CD4-positive, alpha-beta T cell treated with Interleukin-15 for 4 hours (primary cell): ENCODE results near the gene DCD.
"Not testable (repeated sequence)": the region's sequence is repeated elsewhere in the genome, so short reads cannot be mapped to it uniquely, and the experiment has no call there.

ENCODE experiments used
- DNase-seq: peaks from one replicate; pipeline ENCODE4 v3.0.0-alpha.2; 2020; ENCODE audit warnings: low spot score

The DCD gene

GRCh38 chr12:54653025-54653424, 4.9 kb upstream of the DCD start:
- no peak for DNase-seq

- no peak for DNase-seq
Observed at GRCh38 chr12:54650889-54651288, 2.7 kb upstream of the DCD start.

GRCh38 chr12:54650409-54650808, 2.2 kb upstream of the DCD start:
- DNase-seq: no peak

GRCh38 chr12:54649825-54650224, 1.7 kb upstream of the DCD start:
- no peak for DNase-seq

GRCh38 chr12:54641554-54641953, 6.6 kb downstream of the DCD start:
- no peak for DNase-seq

- no peak for DNase-seq
Observed at GRCh38 chr12:54641089-54641488, 7.1 kb downstream of the DCD start.

- DNase-seq: not testable (repeated sequence)
Observed at GRCh38 chr12:54639112-54639511, 9.1 kb downstream of the DCD start.

- DNase-seq: no peak
Observed at GRCh38 chr12:54634795-54635194, 13.4 kb downstream of the DCD start, which contains the start of gene LACRT. Gene LACRT, minus strand, starts transcription at chr12:54634895. Its CDS starts 54 bp downstream, at chr12:54634841.

GRCh38 chr12:54631988-54632728, 16.0 kb downstream of the DCD start:
- DNase-seq: no peak

GRCh38 chr12:54631551-54631950, 16.6 kb downstream of the DCD start:
- DNase-seq: no peak

GRCh38 chr12:54629925-54630324, 18.2 kb downstream of the DCD start:
- DNase-seq: no peak

- DNase-seq: no peak
Observed at GRCh38 chr12:54628186-54628846, 19.8 kb downstream of the DCD start.

GRCh38 chr12:54627304-54627703, 20.9 kb downstream of the DCD start:
- no peak for DNase-seq

- no peak for DNase-seq
Observed at GRCh38 chr12:54625598-54625997, 22.6 kb downstream of the DCD start.

- no peak for DNase-seq
Observed at GRCh38 chr12:54624315-54625279, 23.6 kb downstream of the DCD start.

- DNase-seq: no peak
Observed at GRCh38 chr12:54622463-54623183, 25.5 kb downstream of the DCD start.

GRCh38 chr12:54616933-54617680, 31.1 kb downstream of the DCD start:
- DNase-seq: no peak

GRCh38 chr12:54612225-54612750, 35.9 kb downstream of the DCD start:
- no peak for DNase-seq

- DNase-seq: no peak
Observed at GRCh38 chr12:54611715-54612149, 36.4 kb downstream of the DCD start.

GRCh38 chr12:54608769-54609168, 39.4 kb downstream of the DCD start:
- no peak for DNase-seq

- no peak for DNase-seq
Observed at GRCh38 chr12:54608156-54608555, 40.0 kb downstream of the DCD start.
